SW480 (cell line): ENCODE measurements around the gene EXOC6B.

Experiments used
- DNase-seq: peaks from one replicate; pipeline ENCODE4 v3.0.0-alpha.2; 2016; ENCODE audit warnings: low spot score

Gene EXOC6B

DNA sequence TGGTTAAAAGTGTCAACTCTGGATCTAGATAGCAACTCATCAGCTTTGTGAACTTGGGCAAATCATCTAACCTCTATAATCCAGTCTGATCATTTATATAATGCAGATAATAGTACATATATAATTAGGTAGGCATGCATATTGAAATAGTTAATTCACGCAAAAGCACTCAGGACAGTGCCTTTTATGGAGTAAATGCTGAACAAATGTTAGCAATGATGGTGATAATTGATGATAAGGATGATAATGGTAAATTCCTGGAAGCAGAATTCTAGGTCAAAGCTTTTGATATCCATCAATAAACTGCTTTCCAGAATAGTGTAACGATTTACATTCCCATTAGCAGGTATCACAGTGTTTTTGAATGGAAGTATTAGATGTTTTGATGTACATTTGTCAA, 618.5 kb downstream of the EXOC6B start:
- DNase-seq: no peak

DNA sequence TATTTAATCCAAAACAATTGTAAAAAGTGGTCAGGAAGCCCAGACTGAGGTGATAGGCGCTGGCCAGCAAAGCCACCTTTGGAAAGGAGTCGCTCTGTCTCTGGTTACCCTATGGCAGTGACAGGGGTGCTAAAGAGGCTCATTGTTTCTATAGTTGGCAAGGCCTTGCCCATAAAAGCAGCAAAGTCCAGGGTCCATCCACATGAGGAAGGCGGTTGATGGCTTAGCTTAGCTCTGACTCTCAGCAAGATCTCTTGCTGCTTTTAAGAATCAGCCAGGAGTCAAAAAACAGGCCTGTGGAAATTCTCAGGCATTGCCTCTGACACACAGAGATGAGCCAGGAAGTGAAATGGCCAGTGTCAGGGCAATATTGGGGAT, 620.3 kb downstream of the EXOC6B start:
- no peak for DNase-seq

DNA sequence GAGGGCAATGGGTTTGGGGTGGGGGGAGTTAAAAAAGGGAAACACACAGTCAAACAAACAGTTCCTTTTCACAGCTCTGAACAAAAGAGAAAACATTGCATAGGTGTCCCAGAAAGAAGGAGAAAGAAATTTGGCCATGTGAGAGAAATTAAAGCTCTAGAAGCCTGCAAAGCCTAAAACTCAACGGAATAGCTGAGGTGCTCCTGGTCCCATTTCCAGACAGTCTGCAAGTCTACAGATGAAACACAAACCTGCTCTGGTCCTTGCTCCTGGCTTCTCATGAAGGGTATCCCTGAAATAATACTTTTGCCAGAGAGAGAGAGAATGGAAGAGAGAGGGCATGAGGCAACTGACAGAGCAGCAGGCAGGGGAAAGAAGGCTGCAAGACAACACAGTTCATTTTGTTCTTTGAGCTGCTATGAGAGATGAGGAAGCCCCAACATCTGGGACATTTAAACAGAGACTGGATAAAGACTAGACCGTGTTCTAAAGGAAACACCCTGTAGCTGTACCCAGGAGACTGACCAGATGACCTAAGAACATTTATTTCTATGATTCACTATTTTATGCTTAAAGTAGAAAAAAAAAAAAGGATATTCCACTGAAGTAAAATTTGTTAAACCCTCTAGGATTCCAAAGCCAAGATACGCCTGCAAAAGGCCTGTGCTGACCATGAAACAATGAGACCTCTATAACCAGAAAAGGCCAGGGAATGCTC, 620.9 kb downstream of the EXOC6B start:
- DNase-seq: no peak

DNA sequence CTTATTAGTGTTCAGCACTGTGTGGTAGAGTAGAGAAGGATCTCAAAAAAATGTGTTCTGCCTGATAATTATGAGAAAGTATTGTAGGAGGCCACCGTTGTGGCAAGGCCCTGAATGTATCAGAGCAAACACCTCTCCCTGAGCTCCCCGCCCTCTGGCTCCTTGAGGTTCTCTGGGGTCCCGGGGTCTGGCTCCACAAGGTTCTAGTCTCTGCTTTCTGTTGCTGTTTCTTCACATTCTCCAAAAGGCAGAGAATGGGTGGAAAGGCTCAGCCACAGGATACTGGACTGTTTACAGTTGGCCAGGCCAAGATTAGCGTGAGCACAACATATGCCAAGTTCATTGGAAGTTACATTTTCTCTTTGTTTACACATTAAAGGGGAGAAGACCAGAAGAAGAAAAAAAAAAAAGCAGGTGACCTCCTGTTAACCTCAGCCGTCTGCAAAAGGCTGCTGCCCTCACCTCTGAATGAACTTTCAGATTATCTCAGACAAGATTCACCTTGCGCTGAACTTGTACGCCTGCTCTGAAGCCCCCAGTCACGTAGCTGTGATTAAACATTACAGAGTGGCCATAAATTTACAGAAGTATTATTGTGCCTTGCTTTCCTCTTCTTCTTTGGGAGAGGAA, 621.6 kb downstream of the EXOC6B start:
- DNase-seq: no peak

DNA sequence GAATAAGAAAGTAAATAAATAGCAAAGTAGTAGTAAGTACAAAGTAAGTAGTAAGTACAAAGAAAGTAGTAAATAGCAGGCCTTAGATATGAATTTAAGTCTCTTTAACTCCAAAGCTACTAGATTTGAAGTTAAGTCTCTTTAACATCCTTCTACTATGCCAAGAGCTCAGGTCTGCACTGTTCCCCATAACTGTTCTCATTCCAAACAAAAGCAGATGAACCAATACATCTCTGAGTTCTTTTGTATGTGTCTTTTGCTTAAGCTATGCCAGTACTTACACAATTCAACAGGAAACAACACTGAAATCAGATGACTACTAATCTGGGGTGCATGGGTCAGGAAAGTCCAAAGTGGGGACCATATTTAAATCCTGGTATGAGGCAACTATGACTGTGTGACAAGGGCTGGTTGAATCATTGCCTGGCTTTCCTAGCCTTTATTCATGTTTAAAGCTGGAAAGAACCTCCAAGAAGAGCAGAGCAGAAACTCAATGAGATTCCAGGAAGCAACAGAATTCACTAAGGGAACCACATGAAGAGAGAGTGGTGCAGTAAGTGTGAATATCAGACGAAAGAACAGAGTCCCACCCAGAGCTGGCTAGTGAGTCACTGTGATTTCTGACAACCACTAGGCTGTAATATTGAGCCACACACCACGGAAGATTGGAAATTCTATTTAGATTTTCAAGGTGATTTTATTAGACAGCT, 627.1 kb downstream of the EXOC6B start:
- DNase-seq: peak; percentile 21

DNA sequence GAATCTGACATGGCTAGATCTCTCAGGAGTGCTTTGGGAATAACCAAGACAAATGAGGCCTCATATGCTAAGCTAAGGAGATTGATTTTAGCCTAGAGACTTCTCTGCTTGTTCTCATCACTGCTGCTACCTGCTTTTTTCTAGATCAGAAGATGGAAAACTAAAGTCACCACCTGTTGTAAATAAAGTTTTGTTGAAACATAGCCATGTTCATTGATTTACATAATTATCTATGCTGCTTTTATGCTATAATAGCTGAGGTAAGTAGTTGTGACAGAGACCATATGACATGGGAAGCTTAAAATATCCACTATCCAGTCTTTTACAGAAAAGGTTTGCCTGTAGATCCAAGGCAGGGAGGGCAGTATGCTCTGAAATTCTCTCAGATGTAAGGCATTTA, 632.1 kb downstream of the EXOC6B start:
- DNase-seq: no peak

DNA sequence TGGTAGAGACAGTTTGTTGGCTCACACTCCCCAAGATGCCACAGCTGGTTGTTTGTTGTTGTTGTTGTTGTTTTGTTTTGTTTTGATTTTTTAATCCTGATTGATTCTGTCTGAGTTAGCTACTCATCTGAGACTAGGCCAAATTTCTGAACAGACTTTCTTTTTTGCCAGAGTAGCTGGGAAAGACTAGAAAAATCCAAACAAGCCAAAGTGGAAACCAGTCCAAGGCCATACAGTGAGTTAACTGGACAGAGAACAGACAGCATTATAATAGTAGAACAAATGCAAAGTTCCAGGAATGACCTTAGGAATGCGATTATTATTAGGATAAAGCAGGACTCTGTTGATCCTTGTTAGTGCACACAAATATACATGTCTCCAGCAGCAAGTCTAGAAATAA, 634.4 kb downstream of the EXOC6B start:
- no peak for DNase-seq

DNA sequence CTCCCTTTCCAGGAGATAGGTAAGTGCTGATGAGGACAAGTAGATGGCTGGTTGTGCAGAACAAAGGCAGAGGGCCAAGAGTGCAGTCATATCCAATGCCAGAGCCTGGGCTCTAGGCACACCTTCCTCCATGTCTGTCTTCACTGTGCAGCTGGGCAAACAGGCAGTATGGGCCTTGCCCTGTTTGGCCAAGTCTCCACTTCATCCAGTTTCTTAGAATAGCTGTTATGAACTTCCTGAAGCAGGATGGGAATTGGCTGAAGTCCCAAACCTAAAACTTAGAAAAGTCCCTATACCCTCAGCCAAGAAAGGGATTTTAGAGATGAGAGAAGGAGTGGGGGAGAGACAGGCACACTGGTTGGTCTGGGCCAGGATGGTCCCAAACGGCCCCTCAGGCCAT, 640.6 kb downstream of the EXOC6B start:
- no peak for DNase-seq

DNA sequence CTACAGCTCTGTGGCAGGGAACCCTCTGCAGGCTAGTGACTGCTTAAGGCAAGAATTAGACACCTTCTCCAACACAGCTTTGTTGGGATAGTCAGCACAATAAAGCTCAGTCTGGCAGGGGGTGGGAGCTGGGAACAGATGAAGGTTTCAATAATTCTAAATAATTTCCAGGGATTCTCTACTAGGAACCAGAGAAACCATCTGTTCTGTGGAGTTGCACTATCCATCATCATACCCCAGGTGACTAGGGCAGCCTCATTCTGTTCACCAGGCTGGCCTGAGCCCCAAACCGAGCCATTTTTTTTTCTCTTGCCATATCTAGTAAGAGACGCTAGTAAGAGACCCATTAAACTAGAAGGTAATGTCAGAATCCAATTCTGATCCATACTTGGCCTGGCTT, 642.4 kb downstream of the EXOC6B start:
- DNase-seq: no peak

DNA sequence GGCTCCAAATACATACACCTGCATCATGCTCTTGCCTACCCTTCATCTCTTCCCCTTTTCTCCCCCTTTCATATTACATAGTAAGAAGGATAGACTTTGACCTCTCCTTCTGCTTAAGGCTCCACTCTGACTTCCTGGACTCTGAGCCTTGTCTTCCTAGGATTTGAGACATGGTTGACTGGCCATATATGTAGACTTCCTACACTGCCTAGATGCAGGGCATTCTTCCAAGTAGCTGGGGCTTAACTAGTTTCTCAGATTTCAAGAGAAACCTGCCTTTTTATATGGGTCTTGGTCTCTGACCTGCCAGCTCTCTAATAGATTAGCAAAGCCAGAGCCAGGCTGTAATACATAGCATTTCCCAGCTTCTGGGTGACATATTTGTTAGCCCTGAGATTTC, 642.8 kb downstream of the EXOC6B start:
- DNase-seq: no peak

DNA sequence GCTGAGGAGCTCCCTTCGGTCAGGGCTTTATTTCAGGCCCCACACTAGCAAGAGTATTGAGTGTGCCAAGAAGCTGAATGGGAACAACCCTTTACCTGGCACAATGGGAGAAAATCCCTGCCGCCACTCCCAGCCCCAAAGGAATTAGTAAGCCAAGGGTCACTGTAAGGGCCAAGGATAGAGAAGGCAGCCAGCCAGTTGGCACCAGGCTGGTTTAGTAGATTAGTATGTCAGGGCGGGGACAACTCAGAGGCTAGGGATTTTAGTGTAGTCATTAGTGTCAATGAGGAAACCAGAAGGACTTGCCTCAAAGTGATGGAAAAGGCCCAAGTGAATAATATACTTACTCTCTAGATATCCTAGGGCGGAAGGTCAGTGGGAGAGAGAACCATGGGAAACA, 643.3 kb downstream of the EXOC6B start:
- DNase-seq: no peak

DNA sequence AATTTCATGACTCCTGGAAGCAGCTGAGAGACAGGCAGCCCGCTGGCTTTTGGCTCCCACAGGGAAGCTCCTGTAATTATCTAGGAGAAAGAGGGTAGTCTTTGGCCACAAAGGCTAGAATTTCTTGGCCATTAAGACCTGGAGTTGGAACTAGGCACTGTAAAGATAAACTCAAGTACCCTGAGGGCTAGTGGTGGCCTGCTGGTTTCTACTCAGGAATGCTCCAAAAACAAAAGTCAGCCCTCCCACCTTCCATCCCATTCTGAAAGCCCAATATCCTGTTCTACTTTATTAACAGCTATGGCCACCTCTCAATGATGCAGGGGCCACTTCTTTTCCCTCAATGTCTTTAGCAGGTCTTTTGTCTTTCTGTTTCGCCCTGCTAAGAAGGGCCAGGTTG, 644.2 kb downstream of the EXOC6B start:
- DNase-seq: no peak

DNA sequence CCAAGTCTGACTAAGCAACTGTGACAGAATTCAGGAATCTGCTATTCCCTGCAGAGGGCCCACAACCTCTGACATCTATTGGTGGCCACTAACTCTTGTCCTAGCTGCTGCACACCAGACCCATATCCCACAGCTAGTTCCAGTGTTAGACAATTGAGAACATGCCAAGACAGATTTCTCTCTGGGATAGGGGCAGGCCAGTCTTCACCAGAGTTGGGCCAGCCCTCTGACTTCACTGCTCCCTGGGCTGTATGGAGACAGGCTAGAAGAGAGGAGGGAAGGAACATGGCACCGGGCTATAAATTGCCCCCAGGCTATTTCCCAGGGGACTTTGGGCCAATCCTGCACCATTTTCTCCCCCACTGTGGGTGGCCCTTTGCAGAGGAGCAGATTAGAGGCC, 645.5 kb downstream of the EXOC6B start:
- no peak for DNase-seq

DNA sequence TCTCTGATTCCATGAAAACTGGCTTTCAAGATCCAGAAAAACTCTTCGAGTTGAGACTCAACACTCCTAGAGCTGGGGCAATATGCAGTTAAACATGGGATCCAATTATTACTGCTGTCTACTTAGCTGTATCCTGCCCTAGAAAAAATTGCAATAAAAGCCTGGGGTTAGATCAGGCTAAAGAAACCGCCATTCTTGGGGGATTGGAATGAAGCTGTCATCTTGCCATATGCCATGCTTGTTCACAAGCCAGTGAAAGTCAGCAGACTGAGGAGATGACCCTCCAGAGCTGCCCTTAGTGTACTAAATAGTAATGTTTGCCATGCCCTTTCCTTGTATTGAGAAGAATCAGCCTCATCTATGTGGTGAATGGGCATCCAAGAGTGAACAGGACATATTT, 647.3 kb downstream of the EXOC6B start:
- DNase-seq: no peak

DNA sequence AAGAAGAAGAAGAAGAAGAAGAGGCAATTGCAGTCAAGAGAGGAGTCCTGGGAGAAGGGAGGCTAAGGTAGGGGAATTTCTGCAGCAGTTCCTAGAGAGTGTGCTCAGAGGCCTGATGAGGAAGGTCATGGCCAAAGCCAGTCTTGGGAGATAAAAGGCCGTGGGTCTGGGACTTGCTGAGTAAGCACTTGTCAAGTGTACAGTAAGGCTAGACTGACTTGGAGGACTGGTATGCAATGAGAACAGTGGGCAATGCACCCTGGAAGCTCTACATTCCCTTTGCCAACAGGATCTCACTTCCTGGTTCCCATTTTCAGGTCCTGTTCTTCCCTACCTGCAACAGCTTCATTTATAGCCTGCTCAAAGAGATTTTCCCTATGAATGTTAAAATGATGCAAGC, 649.6 kb downstream of the EXOC6B start:
- DNase-seq: no peak

DNA sequence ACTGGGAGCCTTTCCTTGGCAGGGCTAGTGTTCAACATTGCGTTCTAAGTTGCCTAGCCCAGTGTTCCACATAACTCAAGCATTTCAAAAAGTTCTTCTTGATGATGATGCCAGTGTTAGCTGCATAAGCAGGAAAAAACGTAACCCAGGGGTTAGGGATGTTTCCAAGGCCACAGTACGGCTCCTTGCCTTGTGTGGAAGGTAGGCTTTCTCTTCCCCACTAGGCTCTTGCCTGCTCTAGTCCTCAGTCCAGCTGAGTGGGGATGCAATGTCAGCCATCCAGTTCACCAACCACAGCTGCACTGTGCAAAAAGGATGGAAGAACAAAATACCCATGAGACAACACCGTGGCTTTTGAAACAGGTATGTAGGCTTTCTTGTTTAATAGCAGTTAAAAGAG, 650.2 kb downstream of the EXOC6B start:
- no peak for DNase-seq

DNA sequence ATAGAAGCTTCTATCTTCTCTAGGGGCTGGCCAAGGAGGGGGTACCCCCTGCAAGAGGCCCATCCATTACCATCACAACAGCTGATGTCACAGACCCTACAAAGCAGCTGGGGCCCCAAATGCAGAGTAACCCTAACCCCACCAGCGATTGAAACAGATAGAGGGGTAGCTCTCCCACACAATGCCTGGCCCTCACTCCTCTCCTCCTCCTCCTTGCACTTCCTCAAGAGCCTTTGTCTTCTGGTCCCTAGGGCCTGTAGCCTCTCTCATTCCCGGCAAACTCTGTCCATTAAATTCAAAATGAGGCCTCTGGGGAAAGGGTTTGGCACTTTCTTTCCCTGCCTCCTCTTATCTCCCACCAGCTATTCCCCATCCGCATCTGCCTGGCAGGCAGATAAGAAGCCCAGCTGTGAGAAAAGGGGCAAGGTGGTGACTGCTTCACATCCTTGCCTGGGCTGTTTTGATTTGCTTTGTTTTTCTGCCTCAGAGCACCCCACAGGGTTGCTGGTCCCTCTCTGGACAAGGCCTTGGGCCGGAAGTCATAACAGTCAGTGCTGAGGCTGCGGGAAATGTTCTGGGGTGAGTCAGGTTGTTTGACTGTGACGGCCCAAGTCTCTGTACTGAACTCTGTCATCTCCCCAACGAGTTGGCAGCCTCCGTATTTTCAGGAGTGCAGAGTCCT, 652.1 kb downstream of the EXOC6B start:
- no peak for DNase-seq

DNA sequence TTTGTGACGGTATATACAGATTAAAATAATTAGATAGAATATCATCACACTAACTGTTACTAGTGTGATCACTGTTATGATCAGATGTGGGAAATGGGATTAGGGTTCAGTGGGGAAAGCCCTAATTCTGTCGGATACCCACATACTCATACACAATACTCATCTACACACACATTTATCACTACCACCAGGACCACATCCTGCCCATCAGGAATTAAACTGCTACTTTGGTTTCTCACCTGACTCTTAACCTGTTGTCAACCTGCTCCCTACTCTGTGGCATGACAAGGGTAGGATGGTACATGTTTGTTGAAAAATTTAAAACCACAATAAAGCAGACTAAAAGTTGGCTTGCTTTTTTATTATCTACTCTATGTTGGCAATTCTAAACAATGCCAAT, 653.4 kb downstream of the EXOC6B start:
- no peak for DNase-seq

DNA sequence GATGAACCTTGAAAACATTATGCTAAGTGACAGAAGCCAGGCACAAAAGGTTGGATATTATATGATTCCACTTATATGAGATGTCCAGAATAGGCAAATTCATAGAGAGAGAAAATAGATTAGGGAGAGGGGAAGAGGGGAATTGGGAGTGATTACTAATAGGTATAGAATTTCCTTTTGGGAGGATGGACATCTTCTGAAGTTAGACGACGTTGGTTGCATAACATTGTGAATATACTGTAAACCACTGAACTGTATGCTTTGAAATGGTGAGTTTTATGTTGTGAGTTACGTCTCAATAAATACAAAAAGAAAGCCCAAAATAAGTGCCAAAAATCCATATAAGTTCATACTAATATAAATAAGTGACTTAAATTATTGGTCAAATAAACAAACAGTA, 659.6 kb downstream of the EXOC6B start:
- DNase-seq: no peak

DNA sequence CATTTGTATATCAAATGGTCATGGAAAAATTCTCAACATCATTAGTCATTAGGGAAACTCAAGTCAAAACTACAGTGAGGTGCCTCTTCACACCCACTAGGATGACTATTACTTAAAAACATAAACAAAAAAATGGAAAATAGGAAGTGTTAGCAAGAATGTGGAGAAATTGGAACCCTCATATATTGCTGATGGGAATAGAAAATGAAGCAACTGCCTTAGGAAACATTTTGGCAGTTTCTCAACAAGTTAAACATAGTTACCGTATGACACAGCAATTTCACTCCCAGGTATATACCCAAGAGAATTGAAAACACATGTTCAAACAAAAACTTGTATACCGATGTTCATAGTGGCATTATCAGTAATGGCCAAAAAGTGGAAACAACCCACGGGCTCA, 660.0 kb downstream of the EXOC6B start:
- DNase-seq: no peak

DNA sequence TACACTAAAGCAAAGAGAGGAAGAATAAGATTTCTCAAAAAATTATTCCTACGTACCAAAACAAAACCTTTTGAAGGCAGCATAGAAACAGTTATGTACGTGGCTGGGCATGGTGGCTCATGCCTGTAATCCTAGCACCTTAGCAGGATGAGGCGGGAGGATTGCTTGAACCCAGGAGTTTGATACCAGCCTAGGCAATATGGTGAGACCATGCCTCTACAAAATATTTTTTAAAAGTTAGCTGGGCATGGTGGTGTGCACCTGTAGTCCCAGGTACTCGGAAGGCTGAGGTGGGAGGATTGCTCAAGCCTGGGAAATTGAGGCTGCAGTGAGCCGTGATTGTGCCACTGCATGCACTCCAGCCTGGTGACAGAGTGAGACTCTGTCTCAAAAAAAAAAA, 663.3 kb downstream of the EXOC6B start:
- no peak for DNase-seq

DNA sequence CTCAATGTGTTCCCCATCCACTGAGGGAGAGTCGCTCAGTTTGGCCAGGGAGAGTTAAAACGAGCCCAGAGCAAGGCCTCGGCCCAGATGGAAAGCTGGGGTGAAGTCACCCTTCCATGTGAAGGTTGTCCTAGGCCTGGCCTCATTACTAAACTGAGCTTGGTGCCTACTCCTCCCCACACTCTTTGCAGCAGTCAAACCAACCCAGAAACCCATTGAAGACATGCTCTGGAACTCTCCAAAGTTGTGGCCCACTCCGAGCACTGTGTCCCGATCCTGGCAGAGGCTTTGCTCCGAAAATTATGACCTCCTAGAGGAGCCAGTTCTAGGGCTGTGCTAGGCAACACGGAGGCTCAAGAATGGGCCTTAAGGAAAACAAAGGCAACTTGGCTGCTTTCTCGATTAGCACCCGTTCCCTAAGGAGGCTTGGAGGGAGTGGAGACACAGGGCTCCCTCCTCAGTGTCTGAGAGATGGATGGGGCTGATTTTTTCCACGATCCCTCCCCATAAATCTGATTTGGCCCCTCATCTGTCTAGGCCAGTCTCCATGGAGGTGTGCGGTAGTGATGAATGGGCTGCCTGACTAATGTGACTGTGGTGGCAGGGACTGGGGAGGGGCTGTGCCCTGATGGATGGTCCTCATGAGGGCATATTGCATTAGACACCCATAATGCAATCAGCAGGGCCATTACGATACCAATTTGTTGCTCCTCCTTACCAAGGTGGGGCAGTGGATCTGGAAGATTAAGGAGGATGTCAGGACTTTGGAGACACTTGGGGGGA, 666.4 kb downstream of the EXOC6B start:
- DNase-seq: no peak
